D721Med (cell line): Measurements from ENCODE around the gene BCAS3.

Experiments used
- DNase-seq: peaks from one replicate; pipeline ENCODE4 v3.0.0; 2011; ENCODE audit warnings: low spot score; ENCODE audit not compliant: insufficient read length
- FAIRE-seq: peaks from 2 replicates; lab custom pipeline; 2011; peaks lifted over from hg19 to GRCh38; lab: Jason Lieb, UNC
- CTCF ChIP-seq: IDR thresholded peaks from 2 replicates; pipeline ENCODE4 v1.5.1; 2012; ENCODE audit warnings: mild to moderate bottlenecking, control low read depth; ENCODE audit not compliant: insufficient read depth; ENCODE audit errors: missing control alignments

BCAS3 gene

GRCh38 chr17:61362852-61363600 lies 685.4 kb downstream of the BCAS3 start:
- DNase-seq (no peak), FAIRE-seq (no peak)
- no peak for TF ChIP-seq CTCF

- no peak for TF ChIP-seq CTCF
- DNase-seq, result no peak
- no peak for FAIRE-seq
Measured at GRCh38 chr17:61363601-61364462, 686.2 kb downstream of the BCAS3 start.

GRCh38 chr17:61364463-61364846 lies 686.8 kb downstream of the BCAS3 start:
- FAIRE-seq (no peak), DNase-seq (no peak)
- no peak for TF ChIP-seq CTCF

GRCh38 chr17:61366076-61366714 lies 688.5 kb downstream of the BCAS3 start:
- DNase-seq (no peak), FAIRE-seq (no peak)
- TF ChIP-seq CTCF, result no peak

- FAIRE-seq, result no peak
- no peak for DNase-seq
- TF ChIP-seq CTCF, result no peak
Measured at GRCh38 chr17:61366715-61367413, 689.2 kb downstream of the BCAS3 start.

GRCh38 chr17:61368049-61368831 lies 690.6 kb downstream of the BCAS3 start:
- no peak for FAIRE-seq
- DNase-seq, result no peak
- no peak for TF ChIP-seq CTCF
